ENCODE measurements around the gene NUP214. TPM values are rescaled to one million over a fixed set of nuclear protein-coding genes. Genes with fewer than 3 reads are reported as not detected.
A peak's percentile ranks its signal among the peaks of the same experiment; 100 is the strongest.

Gene NUP214
- total RNA-seq, 4 donors from 2014 or later = 13.2 to 75.8 (median 49.0) TPM

DNA sequence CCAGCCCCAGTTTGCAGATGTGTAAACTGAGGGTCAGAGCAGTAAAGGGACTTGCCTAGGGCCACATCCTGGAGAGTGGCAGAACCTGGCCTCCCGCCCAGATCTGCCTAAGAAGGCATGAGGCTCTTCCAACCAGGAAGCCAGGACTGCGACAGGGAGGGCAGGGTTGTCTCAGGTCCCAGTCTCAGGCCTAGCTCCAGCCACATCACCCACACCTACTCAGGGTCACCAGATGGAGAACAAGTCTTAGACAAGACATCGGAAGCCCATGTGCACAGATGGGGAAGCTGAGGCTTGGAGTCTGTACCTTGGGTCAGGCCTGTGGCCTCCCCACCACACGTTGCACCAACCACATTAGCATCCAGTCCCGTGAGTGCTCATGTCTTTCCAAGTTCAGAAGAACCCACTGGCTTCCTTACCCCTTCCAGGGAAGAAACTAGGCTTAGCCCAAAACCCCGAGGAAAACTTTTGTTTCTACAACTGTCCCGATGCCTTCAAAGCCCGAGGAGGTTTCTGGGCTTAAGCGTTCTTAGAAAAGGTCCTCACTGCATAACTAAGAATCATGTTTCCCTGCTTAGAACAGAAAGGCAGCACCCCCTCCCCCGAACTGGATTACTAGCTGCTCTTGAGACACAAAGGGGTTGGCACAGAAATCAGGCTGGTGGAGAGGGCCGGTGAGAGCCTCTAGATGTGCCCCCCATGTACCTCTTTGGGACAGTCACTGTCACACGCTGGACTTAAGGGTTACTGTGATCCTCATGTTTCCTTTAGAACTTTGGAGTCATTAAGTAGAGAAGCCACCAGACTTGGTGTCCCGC, 148.7 kb downstream of the NUP214 start:
- peaks cover 0 to 8% of the 10 kb centered on the region in 2 donors for H3K4me1 ChIP-seq
- peak overlapping the region; percentile 57 to 76 for H3K27ac ChIP-seq

DNA sequence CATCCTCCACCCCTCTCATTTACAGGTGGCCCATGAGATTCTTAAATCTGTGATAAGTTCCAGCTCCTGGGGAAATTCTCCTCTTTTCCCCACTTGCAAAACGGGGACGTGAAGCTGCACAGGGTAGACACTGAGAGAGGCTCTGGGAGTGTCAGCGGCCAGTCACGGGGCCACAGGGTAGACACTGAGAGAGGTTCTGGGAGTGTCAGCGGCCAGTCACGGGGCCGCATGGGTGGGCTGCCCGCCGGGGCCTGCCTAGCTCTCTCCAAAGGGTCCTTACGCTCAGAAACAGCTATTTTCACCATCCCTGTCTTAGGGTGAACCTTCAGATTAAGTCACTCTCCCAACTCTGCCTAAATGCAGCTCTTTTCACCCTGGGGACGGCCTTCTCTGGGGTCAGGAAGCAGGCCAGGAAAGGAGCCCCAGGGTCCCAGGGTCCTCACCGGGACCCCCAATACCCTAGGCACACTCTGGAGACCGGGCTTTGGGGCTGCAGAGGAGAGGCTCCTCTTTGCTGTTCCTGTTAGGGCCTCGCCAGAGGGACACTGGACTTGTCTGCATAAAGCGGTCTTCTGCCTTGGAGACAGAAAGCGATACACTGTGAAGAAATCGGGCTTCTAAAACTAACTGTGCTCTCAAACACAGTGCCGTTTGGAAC, 149.4 kb downstream of the NUP214 start:
- no peak for DNase-seq
- TF ChIP-seq POLR2A (IDR thresholded peaks at IDR 0.05) = no peak
- TF ChIP-seq, protein P1, sequence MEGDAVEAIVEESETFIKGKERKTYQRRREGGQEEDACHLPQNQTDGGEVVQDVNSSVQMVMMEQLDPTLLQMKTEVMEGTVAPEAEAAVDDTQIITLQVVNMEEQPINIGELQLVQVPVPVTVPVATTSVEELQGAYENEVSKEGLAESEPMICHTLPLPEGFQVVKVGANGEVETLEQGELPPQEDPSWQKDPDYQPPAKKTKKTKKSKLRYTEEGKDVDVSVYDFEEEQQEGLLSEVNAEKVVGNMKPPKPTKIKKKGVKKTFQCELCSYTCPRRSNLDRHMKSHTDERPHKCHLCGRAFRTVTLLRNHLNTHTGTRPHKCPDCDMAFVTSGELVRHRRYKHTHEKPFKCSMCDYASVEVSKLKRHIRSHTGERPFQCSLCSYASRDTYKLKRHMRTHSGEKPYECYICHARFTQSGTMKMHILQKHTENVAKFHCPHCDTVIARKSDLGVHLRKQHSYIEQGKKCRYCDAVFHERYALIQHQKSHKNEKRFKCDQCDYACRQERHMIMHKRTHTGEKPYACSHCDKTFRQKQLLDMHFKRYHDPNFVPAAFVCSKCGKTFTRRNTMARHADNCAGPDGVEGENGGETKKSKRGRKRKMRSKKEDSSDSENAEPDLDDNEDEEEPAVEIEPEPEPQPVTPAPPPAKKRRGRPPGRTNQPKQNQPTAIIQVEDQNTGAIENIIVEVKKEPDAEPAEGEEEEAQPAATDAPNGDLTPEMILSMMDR (IDR thresholded peaks at IDR 0.05) = no peak
- peak overlapping the region; percentile 57 to 76 for H3K27ac ChIP-seq
- H3K36me3 ChIP-seq = no peaks in the 10 kb centered on the region
- peaks cover 0 to 8% of the 10 kb centered on the region in 2 donors for H3K4me1 ChIP-seq
- H3K4me3 ChIP-seq = peak overlapping the region in 1 of 2 donors; percentile 7
- H3K9me3 ChIP-seq = no peaks in the 10 kb centered on the region
- no peaks in the 10 kb centered on the region for H3K27me3 ChIP-seq
- intact Hi-C loops (cut with DNase I; ENCODE audit: low total_unique reads) = no loop called here

More for the DNA sequence above, 148.7 kb downstream of the NUP214 start:
- no peaks in the 10 kb centered on the region for H3K9me3 ChIP-seq
- no peaks in the 10 kb centered on the region for H3K27me3 ChIP-seq
- H3K36me3 ChIP-seq = no peaks in the 10 kb centered on the region
- TF ChIP-seq, protein P1 (IDR thresholded peaks at IDR 0.05) = no peak
- TF ChIP-seq POLR2A (IDR thresholded peaks at IDR 0.05) = no peak
- intact Hi-C loops (cut with DNase I; ENCODE audit: low total_unique reads) = no loop called here
- no peak overlapping the region for H3K4me3 ChIP-seq
- no peak for DNase-seq

- no peaks in the 10 kb centered on the region for H3K36me3 ChIP-seq
- H3K9me3 ChIP-seq = no peaks in the 10 kb centered on the region
- DNase-seq = no peak
- H3K4me1 ChIP-seq = peaks cover 0 to 8% of the 10 kb centered on the region in 2 donors
- peak overlapping the region; percentile 7 to 69 for H3K4me3 ChIP-seq
- TF ChIP-seq, protein P1 (IDR thresholded peaks at IDR 0.05) = no peak
- TF ChIP-seq POLR2A (IDR thresholded peaks at IDR 0.05) = no peak
- H3K27me3 ChIP-seq = no peaks in the 10 kb centered on the region
- intact Hi-C loops (cut with DNase I; ENCODE audit: low total_unique reads) = no loop called here
- peak overlapping the region; percentile 57 to 76 for H3K27ac ChIP-seq
These were observed 150.1 kb downstream of the NUP214 start for GRCh38 chr9:131275332-131276093.

- Histone ChIP-seq H3K27ac (peak within 1 kb of the TSS; percentile 57 to 76), H3K27me3 (no peaks in the 10 kb centered on the region)
- no peak for DNase-seq
These were observed 150.9 kb downstream of the NUP214 start, which contains the start of gene FAM78A for GRCh38 chr9:131276094-131276888. FAM78A (minus strand) TSS chr9:131276510; CDS start chr9:131276179, 331 bp downstream.

More at GRCh38 chr9:131276094-131276888, 150.9 kb downstream of the NUP214 start, which contains the start of gene FAM78A:
- Histone ChIP-seq H3K4me1 (peaks cover 0 to 8% of the 10 kb centered on the region in 2 donors), H3K36me3 (no peaks in the 10 kb centered on the region), H3K4me3 (peak within 1 kb of the TSS; percentile 26 to 69), H3K9me3 (no peaks in the 10 kb centered on the region)
- intact Hi-C loops (cut with DNase I; ENCODE audit: low total_unique reads) = no loop called here
- TF ChIP-seq POLR2A (IDR thresholded peaks at IDR 0.05) = no peak
- TF ChIP-seq, protein P1 (IDR thresholded peaks at IDR 0.05) = no peak

Measured in uterus (tissue), 4 donors.